GOT3 (cell line): ENCODE measurements around the gene TUBA1C.
A peak's percentile ranks its signal among the peaks of the same experiment; 100 is the strongest.
"Not testable (repeated sequence)": the region's sequence is repeated elsewhere in the genome, so short reads cannot be mapped to it uniquely, and the experiment has no call there.

Source experiments
- DNase-seq: peaks from one replicate; lab custom pipeline; 2025; ENCODE audit warnings: mixed read lengths; lab: John Stamatoyannopoulos, UW

TUBA1C gene

DNA sequence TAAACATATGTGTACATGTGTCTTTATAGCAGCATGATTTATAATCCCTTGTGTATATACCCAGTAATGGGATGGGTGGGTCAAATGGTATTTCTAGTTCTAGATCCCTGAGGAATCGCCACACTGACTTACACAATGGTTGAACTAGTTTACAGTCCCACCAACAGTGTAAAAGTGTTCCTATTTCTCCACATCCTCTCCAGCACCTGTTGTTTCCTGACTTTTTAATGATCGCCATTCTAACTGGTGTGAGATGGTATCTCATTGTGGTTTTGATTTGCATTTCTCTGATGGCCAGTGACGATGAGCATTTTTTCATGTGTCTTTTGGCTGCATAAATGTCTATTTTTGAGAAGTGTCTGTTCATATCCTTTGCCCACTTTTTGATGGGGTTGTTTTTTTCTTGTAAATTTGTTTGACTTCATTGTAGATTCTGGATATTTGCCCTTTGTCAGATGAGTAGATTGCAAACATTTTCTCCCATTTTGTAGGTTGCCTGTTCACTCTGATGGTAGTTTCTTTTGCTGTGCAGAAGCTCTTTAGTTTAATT, 45.6 kb downstream of the TUBA1C start:
- not testable (repeated sequence) for DNase-seq

DNA sequence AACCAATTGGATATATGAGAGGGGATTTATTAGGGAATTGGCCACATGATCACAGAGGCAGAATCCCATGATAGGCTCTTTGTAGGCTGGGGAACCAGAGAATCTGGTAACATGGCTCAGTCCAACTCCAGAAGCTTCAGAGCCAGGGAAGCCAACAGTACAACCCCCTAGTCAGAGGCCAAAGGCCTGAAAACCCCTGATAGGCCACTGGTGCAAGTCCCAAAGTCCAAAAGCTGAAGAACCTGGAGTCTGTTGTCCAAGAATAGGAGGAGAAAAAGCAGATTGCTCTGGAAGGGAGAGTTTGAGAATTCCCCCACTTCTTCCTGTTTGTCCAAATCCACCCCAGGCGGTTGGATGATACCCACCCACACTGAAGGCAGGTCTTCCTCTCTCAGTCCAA, 49.9 kb downstream of the TUBA1C start:
- DNase-seq, result no peak

DNA sequence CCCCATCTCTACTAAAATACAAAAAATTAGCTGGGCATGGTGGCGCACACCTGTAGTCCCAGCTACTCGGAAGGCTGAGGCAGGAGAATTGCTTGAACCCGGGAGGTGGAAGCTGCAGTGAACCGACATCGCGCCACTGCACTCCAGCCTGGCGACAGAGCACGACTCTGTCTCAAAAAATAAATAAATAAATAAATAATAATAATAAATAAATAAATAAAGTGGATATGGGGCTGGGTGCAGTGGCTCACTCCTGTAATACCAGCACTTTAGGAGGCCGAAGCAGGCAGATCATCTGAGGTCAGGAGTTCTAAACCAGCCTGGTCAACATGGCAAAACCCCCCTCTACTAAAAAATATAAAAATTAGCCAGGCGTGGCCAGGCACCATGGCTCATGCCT, 52.2 kb downstream of the TUBA1C start:
- not testable (repeated sequence) for DNase-seq

DNA sequence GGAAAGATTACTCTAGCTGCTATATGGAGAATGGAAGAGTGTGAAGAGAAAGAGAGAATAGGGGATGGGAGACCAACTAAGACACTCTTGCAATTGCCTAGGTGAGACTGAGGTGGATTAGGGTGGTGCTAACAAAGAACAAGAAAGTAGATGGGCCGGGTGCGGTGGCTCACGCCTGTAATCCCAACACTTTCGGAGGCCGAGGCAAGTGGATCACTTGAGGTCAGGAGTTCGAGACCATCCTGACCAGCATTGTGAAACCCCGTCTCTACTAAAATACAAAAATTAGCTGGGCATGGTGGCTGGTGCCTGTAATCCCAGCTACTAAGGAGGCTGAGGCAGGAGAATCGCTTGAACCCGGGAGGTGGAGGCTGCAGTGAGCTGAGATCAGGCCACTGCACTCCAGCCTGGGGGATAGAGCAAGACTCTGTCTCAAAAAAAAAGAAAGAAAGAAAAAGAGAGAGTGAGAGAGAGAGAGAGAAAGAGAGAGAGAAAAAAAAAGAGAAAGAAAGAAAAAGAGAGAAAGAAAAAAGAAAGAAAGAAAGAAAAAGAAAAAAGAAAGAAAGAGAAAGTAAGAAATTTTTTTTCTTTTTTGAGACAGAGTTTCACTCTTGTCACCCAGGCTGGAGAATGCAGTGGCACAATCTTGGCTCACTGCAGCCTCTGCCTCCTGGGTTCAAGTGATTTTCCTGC, 55.7 kb downstream of the TUBA1C start:
- not testable (repeated sequence) for DNase-seq

DNA sequence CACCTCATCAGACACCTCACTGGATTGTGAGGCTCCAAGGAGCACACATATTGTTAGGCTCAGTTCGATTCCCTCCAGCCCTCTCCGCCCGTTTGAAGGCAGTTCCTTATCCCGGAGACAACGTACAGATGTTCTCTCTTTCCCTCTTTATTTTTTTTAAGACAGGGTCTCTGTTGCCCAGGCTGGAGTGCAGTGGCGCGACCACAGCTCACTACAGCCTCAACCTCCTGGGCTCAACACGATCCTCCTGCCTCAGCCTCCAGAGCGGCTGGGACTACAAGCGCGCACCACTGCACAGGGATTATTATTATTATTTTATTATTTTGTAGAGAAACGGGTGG, 57.5 kb downstream of the TUBA1C start:
- DNase-seq, result no peak

DNA sequence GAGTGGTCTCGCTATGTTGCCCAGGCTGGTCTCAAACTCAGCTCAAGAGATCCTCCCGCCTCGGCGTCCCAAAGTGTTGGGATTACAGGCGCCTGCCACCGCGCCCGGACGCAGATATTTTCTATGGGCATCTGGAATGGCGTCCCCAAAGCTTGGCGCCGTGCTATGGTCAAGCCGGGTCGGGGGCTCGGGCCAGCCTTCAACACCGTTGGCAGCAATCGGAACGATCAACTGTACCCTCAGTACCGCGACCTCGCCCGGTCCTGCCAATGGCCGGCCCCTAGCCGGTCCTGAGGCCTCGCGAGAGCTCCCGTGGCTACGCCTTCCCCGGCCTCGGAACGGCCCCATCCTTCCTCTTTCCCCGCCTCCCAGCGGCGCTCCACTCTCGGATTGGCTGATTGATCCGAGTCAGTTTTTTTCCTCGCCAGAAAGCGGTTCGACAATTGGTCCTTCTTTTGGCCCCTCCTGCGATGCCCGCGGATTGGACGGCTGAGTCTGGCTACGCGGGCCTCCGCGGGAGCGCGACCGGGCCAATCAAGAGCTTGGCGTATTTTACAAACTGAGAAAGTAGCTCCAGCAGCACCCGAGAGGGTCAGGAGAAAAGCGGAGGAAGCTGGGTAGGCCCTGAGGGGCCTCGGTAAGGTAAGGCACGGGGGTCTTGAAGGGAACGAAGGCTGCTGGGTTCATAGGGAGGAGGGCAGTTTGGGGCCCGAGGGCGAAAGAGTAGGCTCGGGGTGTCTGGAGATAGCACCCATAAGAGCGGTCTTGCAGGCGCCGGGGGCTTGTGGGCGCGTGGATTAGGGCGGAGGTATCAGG, 58.0 kb downstream of the TUBA1C start, which contains the start of gene TROAP:
TSS of gene TROAP (plus strand) at position 548 of the 816 bp plus-strand sequence. CDS start 354 bp downstream, outside the sequence.
- DNase-seq, result peak; percentile 100

DNA sequence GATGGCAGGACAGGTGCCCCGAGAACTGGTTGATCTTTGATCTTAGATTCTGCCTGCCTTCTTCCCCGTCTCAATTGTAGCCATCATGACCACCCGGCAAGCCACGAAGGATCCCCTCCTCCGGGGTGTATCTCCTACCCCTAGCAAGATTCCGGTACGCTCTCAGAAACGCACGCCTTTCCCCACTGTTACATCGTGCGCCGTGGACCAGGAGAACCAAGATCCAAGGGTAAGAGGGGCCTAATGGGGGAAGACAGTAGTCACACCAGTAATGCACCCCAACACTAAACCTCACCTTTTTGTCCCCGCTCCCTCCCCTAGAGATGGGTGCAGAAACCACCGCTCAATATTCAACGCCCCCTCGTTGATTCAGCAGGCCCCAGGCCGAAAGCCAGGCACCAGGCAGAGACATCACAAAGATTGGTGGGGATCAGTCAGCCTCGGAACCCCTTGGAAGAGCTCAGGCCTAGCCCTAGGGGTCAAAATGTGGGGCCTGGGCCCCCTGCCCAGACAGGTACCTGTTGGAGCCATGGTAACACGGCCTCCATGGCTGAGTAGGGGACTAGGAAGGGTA, 58.7 kb downstream of the TUBA1C start:
- DNase-seq, result no peak
